A673 (cell line): Measurements from ENCODE around the gene EFHC1.

Experiments
- CTCF ChIP-seq: fragments of 300-800, 200-600 bp; sonication (generic); conservative IDR thresholded peaks from 2 replicates; pipeline ENCODE4 v1.5.1; 2017; ENCODE audit warnings: low read depth, mild to moderate bottlenecking, antibody characterized with exemption, low read length, moderate library complexity, mixed read lengths
- EZH2 ChIP-seq: fragments of 200-600 bp; sonication (generic); IDR thresholded peaks from 2 replicates; pipeline ENCODE4 v1.6.1; 2017; ENCODE audit warnings: borderline replicate concordance, low read depth, mild to moderate bottlenecking, mixed read lengths, antibody characterized with exemption, low read length; ENCODE audit not compliant: poor library complexity, severe bottlenecking

DNA sequence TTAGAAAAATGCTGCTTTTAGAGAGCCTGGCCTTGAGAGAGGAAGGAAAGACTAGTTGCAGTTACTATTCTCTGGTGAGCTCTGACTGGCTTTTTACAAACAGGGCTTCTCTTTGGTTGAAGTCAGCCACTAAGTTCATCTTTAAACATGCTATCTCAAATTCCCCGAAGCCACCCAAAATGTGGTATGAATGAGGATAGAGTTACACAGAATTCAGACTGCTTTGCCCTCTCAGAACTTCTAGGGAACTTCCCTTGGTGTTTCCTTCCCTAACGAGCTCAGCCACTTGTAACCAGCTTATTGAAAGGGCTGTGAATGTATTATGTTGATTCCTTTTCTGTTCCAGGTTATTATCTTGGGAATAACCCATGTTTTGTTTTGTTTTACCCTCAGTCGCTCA, 73.5 kb downstream of the EFHC1 start:
- no peak for TF ChIP-seq CTCF
- no peak for TF ChIP-seq EZH2
